HG03103 (cell line): ENCODE data around the gene REST.
A peak's percentile ranks its signal among the peaks of the same experiment; 100 is the strongest.
"Not testable (repeated sequence)": the region's sequence is repeated elsewhere in the genome, so short reads cannot be mapped to it uniquely, and the experiment has no call there.

Experiments used
- ATAC-seq: cut with Tn5 transposase; IDR thresholded peaks from one replicate; pipeline ENCODE4 v1.9.1; 2021; ENCODE audit warnings: low read depth; ENCODE audit not compliant: unreplicated experiment

REST gene, protein sequence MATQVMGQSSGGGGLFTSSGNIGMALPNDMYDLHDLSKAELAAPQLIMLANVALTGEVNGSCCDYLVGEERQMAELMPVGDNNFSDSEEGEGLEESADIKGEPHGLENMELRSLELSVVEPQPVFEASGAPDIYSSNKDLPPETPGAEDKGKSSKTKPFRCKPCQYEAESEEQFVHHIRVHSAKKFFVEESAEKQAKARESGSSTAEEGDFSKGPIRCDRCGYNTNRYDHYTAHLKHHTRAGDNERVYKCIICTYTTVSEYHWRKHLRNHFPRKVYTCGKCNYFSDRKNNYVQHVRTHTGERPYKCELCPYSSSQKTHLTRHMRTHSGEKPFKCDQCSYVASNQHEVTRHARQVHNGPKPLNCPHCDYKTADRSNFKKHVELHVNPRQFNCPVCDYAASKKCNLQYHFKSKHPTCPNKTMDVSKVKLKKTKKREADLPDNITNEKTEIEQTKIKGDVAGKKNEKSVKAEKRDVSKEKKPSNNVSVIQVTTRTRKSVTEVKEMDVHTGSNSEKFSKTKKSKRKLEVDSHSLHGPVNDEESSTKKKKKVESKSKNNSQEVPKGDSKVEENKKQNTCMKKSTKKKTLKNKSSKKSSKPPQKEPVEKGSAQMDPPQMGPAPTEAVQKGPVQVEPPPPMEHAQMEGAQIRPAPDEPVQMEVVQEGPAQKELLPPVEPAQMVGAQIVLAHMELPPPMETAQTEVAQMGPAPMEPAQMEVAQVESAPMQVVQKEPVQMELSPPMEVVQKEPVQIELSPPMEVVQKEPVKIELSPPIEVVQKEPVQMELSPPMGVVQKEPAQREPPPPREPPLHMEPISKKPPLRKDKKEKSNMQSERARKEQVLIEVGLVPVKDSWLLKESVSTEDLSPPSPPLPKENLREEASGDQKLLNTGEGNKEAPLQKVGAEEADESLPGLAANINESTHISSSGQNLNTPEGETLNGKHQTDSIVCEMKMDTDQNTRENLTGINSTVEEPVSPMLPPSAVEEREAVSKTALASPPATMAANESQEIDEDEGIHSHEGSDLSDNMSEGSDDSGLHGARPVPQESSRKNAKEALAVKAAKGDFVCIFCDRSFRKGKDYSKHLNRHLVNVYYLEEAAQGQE

DNA sequence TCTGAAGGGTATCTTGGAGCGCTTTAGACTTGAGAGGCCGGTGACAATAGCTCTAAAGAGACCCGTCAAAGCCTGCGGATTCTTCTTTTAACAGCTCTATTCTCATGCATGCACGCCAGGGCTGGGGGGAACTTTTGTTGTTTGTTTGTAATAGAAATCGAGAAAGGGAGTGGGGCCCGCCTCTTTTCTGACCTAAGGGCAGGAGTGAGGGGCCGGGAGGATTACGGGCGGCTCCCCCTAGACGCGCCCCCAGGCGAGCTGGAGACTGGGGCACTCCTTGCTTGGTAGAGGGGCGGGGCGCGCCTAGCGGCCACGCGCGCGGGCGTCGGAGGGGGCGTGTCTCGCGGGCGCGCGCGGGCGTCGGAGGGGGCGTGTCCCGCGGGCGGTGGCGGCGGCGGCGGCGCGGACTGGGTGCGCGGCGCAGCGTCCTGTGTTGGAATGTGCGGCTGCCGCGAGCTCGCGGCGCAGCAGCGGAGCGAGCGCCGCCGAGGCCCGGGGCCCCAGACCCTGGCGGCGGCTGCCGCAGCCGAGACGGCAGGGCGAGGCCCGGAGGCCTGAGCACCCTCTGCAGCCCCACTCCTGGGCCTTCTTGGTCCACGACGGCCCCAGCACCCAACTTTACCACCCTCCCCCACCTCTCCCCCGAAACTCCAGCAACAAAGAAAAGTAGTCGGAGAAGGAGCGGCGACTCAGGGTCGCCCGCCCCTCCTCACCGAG, at the start of gene REST:
Gene REST, plus strand, starts transcription at position 412 of the 717 bp plus-strand sequence. CDS start 2,739 bp downstream, outside the sequence.
- peak; percentile 35 for ATAC-seq

DNA sequence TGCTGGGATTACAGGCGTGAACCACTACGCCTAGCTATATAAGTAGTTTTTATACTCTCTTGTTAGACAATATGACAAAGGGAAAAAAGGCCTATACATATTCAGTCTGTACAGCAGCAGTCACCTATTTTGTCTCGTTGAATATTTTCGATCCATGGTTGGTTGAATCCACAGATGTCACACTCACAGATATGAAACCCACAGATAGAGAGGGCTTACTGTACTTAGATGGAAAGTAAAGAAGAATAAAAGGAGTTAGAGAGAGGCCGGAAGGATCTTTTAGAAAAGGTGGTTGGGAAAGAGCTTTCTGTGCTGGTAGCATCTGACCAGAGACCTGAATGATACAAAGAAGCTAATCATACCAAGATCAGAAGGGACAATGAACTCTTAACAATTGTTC, 47.9 kb upstream of the REST start:
- no peak for ATAC-seq

DNA sequence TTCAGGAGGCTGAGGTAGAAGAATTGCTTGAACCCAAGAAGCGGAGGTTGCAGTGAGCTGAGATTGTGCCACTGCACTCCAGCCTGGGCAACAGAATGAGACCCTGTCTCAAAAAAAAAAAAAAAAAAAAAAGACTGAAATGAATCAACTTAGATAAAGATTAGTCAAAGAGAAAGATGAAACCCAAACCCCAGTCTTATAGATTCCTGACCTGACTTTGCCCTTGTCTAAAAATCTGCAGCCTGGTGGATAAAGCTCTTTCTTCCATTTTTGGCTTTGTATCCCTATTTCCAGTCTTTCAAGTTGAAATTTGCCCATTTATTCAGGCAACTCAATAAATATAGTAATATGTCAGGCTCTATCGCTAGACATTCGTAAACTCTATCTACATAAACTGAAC, 46.9 kb upstream of the REST start:
- ATAC-seq = no peak

DNA sequence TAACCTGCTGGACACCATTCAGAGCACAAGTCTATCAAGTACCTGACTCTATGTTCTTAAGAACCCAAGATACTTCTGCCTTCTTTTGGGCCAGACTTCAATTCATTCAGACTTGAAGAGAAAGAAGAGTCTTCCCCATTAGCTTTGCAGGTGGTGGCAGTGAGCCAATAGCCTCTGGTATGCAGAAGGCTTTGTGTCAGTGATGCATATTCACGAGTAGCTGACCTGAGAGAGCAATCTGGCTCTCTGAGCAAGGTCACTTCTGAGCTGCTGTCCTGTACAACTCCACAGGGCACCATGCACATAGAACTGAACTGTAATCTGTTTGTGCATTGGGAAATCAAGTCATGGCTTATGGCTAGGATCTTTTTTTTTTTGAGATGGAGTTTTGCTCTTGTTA, 46.3 kb upstream of the REST start:
- no peak for ATAC-seq

DNA sequence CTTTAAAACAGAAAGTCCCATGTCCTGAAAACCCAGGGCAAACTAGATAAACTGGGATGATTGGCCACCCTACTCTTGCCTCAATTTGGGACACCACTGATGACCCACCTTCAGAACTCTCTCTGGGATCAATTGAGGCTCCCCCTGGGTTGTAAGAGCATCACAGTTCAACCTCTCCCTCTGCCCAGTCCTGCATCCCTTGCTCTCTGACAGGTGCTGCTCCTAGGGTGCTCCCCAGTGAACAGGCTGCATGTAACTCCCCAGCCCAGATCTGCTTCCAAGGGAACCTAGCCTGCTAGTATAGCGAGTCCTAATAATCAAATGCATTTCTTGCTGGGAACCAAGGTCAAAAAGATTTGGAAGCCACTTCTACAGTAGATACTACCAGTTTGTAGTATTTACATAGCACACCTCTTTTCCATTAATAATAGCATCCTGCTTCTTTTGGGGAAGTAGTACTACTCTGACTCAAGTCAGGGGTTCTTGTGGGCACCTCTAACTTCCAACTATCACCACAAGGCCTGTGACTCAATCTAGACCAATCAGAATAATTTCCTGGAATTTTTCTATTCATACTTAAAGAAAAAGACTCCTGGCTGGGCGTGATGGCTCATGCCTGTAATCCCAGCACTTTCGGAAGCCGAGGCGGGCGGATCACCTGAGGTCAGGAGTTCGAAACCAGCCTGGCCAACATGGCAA, 44.1 kb upstream of the REST start:
- peak; percentile 66 for ATAC-seq

DNA sequence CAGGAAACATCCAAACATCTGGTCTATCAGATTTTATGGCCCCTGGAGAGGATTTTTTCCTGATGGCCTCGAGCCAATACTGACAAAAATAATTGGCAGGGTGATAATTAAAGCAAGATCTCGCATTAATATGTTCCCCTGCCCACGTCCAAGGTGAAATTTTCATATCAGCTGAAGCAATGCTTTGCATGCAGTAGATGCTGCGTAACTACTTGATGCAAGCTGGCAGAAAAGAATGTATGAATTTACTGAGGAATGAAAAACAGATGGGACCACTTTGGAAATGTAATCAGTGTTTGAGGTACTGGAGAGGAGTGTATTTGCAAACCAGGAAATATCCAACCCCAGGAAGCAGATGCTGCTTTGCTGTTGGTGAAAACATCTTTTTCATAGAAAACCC, 36.8 kb upstream of the REST start:
- no peak for ATAC-seq

DNA sequence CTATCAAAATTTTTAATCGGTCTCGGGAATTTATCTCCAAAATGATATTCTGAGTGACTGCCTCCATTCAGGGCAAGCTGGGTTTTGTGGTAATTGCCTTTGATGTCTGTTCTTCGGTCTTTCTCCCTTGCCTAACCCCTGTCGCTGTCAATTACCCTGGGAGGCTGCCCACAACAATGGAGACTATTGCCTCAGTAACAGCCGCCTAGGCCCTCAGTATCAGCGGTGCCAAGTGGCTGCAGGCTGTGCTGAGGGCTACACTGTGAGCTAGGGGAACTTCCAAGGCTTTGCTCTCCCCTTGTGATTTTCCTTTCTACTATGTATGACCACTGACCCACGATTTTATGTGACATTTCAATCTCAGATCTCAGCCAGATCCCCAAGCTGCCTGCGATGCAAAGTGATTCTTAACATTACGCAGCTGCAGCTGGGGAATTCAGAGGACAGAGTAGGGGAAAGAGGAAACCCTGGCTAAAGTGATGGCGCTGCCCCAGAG, 36.3 kb upstream of the REST start:
- no peak for ATAC-seq

DNA sequence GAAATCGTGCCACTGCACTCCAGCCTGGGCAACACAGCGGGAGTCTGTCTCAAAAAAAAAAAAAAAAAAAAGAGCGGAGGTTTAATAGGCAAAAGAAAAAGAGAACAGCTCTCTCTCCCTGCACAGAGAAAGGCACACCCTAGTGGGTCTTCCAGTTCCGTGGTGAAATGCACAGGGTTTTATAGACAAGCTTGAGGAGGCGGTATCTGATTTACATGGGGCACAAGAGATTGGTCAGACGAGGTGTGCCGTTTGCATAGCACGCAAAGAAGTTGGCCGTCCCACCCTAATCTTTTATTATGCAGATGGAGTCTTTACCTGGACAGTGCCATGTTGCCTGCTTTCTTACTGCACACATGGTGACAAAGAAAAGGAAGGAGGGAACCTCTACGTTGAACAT, 33.5 kb upstream of the REST start:
- no peak for ATAC-seq

DNA sequence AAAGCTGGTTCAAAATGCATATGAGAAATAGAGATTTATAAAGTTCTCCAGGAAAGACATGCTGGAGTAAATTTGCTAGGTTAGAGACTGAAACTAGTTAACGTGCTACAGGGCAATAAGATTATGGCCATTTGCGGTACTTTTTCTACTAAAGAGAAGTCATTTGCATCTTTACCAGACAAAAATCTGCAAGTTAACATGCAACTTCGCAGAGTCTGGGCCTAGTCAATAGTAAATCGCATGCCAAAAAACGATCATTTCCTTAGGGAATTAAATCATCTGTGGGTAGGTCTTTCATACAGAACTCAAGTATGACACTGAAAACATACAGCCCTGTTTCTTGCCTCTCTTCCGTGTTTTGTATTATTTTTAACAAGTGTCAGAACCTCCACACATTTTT, 32.8 kb upstream of the REST start:
- ATAC-seq = no peak

DNA sequence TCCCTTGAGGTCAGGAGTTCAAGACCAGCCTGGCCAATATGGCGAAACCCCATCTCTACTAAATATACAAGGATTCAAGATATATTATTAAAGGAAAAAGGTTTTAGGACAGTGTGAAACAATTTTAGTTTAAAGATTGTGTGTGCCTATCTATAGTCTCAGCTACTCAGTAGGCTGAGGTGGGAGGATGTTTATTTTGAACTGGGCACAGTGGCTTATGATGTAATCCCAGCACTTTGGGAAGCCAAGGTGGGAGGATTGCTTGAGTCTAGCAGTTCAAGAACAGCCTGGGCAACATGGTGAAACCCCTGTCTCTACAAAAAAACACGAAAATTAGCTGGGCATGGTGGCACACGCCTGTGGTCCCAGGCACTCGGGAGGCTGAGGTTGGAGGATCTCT, 31.4 kb upstream of the REST start:
- no peak for ATAC-seq

DNA sequence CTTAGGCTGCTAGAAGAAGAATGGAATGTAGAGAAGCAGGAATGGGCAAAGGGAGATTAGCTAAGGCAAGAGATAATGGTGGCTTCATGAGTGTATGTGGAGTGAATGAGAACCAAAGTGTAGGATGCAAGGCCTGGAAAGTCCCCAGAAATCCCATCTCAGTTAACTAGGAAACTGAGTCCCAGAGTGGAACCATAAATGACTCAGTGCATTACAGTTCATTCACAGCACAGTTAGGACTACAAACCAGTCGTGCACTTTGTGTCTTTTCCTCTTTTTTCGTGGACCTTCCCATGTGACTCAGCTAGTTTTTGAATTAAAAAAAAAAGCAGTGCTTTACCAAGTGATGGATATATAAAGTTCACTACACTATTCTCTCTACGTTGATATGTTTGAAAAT, 27.7 kb upstream of the REST start:
- no peak for ATAC-seq

DNA sequence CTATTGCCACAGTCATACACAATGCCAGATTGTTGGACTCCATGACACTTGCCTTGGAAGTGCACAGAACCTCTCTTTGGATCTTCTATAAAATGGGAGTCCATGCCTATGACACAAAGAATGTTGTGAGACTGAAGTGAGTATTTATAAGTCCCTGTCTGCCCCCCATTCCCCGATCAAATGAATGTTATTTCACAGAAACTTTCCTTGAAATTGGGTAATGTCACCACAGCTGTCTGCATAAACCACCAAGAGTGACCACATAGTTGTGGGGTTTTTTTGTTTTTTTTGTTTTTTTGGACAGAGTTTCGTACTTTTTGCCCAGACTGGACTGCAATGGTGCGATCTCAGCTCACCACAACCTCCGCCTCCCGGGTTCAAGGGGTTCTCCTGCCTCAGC, 27.1 kb upstream of the REST start:
- no peak for ATAC-seq

DNA sequence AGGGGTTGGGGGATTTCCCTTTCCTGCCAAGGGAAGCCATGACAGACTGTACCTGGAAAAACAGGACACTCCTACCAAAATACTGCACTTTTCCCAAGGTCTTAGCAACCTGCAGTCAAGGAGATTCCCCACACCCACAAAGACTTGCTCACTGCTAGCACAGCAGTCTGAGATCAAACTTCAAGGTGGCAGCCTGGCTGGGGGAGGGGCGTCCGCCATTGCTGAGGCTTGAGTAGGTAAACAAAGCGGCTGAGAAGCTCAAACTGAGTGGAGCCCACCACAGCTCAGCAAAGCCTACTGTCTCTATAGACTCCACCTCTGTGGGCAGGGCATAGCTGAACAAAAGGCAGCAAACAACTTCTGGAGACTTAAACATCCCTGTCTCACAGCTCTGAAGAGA, 23.2 kb upstream of the REST start:
- ATAC-seq = not testable (repeated sequence)

DNA sequence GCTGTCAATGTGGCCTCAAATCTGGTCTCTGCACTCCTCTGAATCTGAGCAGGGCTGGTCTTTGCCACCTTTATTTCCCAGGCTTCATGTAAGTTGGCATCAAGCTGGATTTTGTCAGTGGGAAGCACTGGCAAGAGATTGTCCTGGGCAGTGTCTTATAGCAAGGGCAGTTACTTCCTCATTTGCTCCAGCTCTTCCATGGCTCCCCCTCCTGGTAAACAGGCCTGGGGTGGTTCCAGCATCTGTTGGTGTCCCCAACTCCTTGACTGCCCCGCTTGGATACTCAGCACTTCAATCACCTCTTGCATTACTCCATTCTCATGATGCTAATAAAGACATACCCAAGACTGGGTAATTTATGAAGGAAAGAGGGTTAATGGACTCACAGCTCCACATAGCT, 15.0 kb upstream of the REST start:
- no peak for ATAC-seq

DNA sequence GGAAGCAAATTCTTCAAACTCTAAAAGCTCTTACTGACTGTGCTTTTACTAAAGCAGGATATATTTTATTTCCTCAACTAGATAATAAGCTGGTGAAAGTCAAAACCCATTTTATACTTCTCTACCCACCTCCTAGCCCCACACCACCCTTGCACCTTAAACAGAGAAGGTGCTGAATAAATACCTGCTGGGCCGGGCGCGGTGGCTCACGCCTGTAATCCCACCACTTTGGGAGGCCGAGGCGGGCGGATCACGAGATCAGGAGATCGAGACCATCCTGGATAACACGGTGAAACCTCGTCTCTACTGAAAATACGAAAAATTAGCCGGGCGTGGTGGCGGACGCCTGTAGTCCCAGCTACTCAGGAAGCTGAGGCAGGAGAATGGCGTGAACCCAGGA, 9.9 kb upstream of the REST start:
- not testable (repeated sequence) for ATAC-seq

DNA sequence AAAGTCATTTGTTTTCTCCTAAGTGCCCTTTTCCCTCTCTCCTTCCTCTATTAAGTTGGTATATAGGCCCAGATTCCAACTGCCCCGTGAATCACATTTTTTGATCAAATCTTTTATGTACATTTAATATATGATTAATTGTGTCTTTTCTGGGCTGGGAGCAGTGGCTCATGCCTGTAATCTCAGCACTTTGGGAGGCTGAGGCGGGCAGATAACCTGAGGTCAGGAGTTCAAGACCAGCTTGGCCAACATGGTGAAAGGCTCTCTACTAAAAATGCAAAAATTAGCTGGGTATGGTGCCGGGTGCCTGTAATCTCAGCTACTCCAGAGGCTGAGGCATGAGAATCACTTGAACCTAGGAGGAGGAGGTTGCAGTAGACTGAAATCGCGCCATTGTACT, 7.5 kb upstream of the REST start:
- not testable (repeated sequence) for ATAC-seq

DNA sequence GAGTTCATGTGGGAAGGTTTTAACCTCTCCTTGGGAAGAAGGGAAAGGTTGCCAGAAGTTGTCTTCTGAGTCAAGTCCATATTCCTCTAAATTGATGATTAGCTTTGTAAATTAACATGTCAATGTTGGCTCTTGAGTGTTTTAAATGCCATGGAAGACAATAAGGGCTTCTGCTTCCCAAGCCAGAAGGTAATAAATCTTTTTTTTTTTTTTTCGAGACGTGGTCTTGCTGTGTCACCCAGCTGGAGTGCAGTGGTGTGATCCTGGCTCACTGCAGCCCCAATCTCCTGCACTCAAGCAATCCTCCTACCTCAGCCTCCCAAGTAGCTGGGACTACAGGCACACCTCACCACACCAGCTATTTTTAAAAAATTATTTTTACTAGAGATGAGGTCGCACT, 5.0 kb upstream of the REST start:
- ATAC-seq = no peak

DNA sequence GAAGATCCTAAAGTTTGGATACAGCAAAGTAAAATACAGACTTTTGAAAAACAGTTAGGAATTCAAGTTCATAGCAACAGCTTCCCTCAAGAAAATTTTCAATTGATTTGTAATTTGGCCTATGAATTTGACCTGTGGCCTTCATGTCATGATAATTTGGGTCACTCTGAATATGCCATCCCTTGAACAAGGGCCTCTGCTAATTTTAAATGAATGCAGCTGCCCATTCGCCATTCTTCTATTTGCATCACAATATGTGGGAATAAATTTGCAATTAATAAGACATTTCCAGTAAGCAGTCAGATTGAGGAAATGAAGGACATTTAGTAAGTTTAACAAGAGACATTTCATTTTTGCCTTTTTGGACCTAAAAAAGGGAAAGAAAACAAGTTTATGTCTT, 1.9 kb upstream of the REST start:
- ATAC-seq = no peak

DNA sequence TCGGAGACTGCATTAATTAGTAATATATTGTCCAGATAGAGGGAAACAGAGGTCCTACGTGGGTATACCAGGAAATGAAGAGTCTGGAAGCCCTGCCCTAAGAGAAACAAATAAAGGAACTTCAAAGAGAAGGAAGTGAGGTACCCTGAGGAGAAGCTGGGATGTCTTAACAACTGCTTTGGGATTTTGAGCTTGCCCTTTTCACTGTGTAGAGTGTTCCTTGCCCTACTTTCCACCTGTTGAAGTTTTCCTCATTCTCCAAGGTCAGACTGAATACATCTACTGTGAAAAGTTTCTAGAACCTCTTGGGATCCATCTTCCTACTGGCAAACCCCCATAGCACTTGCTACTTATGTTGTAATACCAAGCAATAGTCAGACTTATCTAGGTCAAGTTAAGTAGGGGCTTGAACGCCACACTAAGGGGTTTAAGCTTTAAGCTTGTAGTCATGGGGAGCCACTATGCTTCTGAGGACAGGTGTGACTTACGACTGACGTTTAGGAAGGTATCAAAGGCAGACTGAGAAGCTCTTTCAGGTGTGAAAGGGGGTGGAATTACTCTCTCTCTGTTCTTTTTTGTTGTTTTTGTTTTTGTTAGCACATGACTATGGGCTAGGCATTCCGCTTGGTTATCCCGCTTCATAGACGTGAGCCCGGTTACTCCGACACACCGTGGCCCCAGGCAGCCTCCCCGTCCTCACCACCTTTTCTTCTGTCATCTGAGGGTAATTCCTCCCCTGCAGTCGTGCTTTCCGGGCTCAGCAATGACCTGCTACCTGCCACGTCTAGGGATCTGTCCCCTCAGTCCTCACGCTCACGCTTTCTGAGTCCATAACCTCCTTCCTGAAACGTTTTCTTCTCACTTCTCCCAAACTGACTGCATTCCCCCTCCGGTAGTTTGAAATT, 959 bp upstream of the REST start:
- no peak for ATAC-seq
